Spinal cord (tissue), 10 donors: ENCODE data around the gene SPA17. TPM values are rescaled to one million over a fixed set of nuclear protein-coding genes. Genes with fewer than 3 reads are reported as not detected.

Experiments used
- DNase-seq, 6 donors: peaks; one replicate each; pipeline versions ENCODE4 v3.0.0 to v3.0.0-alpha.2; 2013 to 2015; ENCODE audit warnings: low spot score in 6 of 6, low read depth in 4 of 6
- H3K27ac ChIP-seq: one replicate; pipeline ENCODE4 v1.5.1; 2013; ENCODE audit warnings: low read depth, low read length, control low read depth
- H3K27me3 ChIP-seq: one replicate; pipeline ENCODE4 v1.6.1; 2013; ENCODE audit warnings: low read length; ENCODE audit not compliant: control insufficient read depth, insufficient read depth
- H3K36me3 ChIP-seq: one replicate; pipeline ENCODE4 v1.6.1; 2013; ENCODE audit warnings: low read length; ENCODE audit not compliant: control insufficient read depth, insufficient read depth
- H3K4me1 ChIP-seq: one replicate; pipeline ENCODE4 v1.6.1; 2013; ENCODE audit warnings: low read length; ENCODE audit not compliant: control insufficient read depth, insufficient read depth
- H3K4me3 ChIP-seq: one replicate; pipeline ENCODE4 v1.5.1; 2013; ENCODE audit warnings: low read depth, low read length, control low read depth
- H3K9me3 ChIP-seq: one replicate; pipeline ENCODE4 v1.6.1; 2013; ENCODE audit warnings: low read length; ENCODE audit not compliant: control insufficient read depth, insufficient read depth
- WGBS: methylation state at CpG from one replicate; pipeline ENCODE4 v1.1.5; 2013; ENCODE audit warnings: missing lambda C conversion rate; ENCODE audit not compliant: insufficient coverage; 5-methylcytosine and 5-hydroxymethylcytosine counted together
- polyA plus RNA-seq, 2 donors: library from polyadenylated mRNA; unstranded; fragments of 120-200 nt; gene quantifications; one replicate each; pipeline ENCODE4 v1.2.1, GENCODE V29; 2013; ENCODE audit not compliant: insufficient read length in 2 of 2
- total RNA-seq, 2 donors: library from RNA; depleted of rRNA in 1 of 2; stranded (reverse); fragments of 120-200 nt in 1 of 2; fragments of >200 nt in 1 of 2; gene quantifications; one replicate each; pipeline versions ENCODE4 v1.2.3 to v1.2.4, GENCODE V29; 2013 to 2014
- donor health status: healthy.

The SPA17 gene
- total and polyA plus RNA-seq, 4 donors, result 7.7 to 29.6 (median 20.2) TPM

- Histone ChIP-seq H3K4me3 (no peak overlapping the region), H3K36me3 (no peaks in the 10 kb centered on the region), H3K27me3 (peaks cover 39% of the 10 kb centered on the region), H3K9me3 (no peaks in the 10 kb centered on the region), H3K4me1 (peaks cover 17% of the 10 kb centered on the region), H3K27ac (no peak overlapping the region)
- no peak for DNase-seq
- 74% methylated on average over 5 of the region's 7 CpGs for WGBS
These were observed 43.7 kb downstream of the SPA17 start for GRCh38 chr11:124717421-124717785.

- DNase-seq, result peak in 2 of 6 donors; percentile 66 to 76
- Histone ChIP-seq H3K27ac (no peak overlapping the region), H3K4me3 (peak overlapping the region; percentile 28), H3K4me1 (peaks cover 17% of the 10 kb centered on the region), H3K36me3 (no peaks in the 10 kb centered on the region), H3K9me3 (no peaks in the 10 kb centered on the region), H3K27me3 (peaks cover 42% of the 10 kb centered on the region)
- under 1% methylated on average over 39 of the region's 45 CpGs for WGBS
These were observed 44.3 kb downstream of the SPA17 start for GRCh38 chr11:124717786-124718651.

- no peaks in the 10 kb centered on the region for H3K9me3 ChIP-seq
- no peaks in the 10 kb centered on the region for H3K36me3 ChIP-seq
- no peak overlapping the region for H3K27ac ChIP-seq
- no peak for DNase-seq
- H3K27me3 ChIP-seq, result peaks cover 44% of the 10 kb centered on the region
- peaks cover 17% of the 10 kb centered on the region for H3K4me1 ChIP-seq
- no peak overlapping the region for H3K4me3 ChIP-seq
- WGBS, result 17% methylated on average over 8 of the region's 14 CpGs
These were observed 45.1 kb downstream of the SPA17 start for GRCh38 chr11:124718801-124719200.

DNA sequence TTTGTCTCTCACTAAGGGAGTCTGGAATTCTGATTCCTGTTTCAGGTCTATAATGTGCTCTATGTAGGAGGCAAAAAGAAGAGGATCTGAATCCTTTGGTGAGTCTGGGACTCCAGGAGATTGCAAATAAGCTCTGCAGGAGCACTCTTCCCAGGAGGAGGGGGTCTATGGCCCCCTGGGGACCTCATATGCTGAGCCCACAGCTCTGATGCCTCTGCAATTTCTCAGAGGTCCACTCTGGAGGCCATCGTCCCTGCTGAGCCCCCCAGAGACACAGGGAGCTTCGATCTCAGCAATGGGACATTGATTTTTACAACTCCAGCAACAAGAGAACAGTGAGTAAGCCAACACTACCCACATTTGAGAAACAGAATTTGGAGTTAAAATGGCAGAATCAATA is 45.8 kb downstream of the SPA17 start:
- H3K4me3 ChIP-seq, result no peak overlapping the region
- H3K27ac ChIP-seq, result no peak overlapping the region
- DNase-seq, result peak in 1 of 6 donors; percentile 13
- H3K4me1 ChIP-seq, result peaks cover 17% of the 10 kb centered on the region
- H3K27me3 ChIP-seq, result peaks cover 46% of the 10 kb centered on the region
- H3K9me3 ChIP-seq, result no peaks in the 10 kb centered on the region
- no peaks in the 10 kb centered on the region for H3K36me3 ChIP-seq
- 13% methylated on average over 1 of the region's 2 CpGs for WGBS

DNA sequence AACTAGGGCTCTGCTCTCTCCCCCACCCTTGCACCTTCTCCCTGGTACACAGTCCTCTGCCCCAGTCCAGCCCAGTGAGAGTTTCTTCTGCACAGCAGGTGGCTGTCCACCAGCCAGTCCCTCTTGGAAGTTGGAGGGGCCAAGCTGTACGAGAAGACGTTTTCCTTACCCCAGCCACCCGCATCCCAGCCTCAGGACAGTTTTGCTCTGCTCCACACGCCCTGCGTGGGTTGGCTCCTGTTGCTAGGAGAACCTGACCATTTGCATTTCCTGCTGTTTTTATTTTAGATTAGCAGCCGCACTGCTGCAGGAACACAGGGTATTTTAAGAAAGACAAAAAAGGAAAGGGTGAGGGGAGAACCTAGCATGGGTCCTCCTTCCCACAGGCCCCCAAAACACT is 48.5 kb downstream of the SPA17 start:
- Histone ChIP-seq H3K27me3 (peaks cover 54% of the 10 kb centered on the region), H3K9me3 (no peaks in the 10 kb centered on the region), H3K4me3 (no peak overlapping the region), H3K4me1 (peaks cover 25% of the 10 kb centered on the region), H3K36me3 (no peaks in the 10 kb centered on the region), H3K27ac (no peak overlapping the region)
- 72% methylated on average over 2 of the region's 6 CpGs for WGBS
- DNase-seq, result no peak

GRCh38 chr11:124724979-124725718 is 51.4 kb downstream of the SPA17 start:
- Histone ChIP-seq H3K4me3 (no peak overlapping the region), H3K4me1 (peaks cover 8% of the 10 kb centered on the region), H3K9me3 (no peaks in the 10 kb centered on the region), H3K36me3 (no peaks in the 10 kb centered on the region), H3K27me3 (peaks cover 30% of the 10 kb centered on the region), H3K27ac (no peak overlapping the region)
- WGBS, result 25% methylated on average over 2 of the region's 14 CpGs
- peak in 2 of 6 donors; percentile 17 to 34 for DNase-seq

GRCh38 chr11:124725719-124726105 is 52.0 kb downstream of the SPA17 start:
- 64% methylated on average over 5 of the region's 6 CpGs for WGBS
- H3K36me3 ChIP-seq, result no peaks in the 10 kb centered on the region
- peaks cover 8% of the 10 kb centered on the region for H3K4me1 ChIP-seq
- peaks cover 26% of the 10 kb centered on the region for H3K27me3 ChIP-seq
- DNase-seq, result no peak
- no peak overlapping the region for H3K27ac ChIP-seq
- H3K4me3 ChIP-seq, result no peak overlapping the region
- H3K9me3 ChIP-seq, result no peaks in the 10 kb centered on the region

- Histone ChIP-seq H3K36me3 (no peaks in the 10 kb centered on the region), H3K9me3 (no peaks in the 10 kb centered on the region), H3K27me3 (peaks cover 17% of the 10 kb centered on the region), H3K27ac (no peak overlapping the region), H3K4me3 (no peak overlapping the region), H3K4me1 (peaks cover 8% of the 10 kb centered on the region)
- DNase-seq, result peak in 2 of 6 donors; percentile 12 to 56
- WGBS, result 55% methylated on average over 3 of the region's 4 CpGs
These were observed 53.8 kb downstream of the SPA17 start for GRCh38 chr11:124727474-124727873.

DNA sequence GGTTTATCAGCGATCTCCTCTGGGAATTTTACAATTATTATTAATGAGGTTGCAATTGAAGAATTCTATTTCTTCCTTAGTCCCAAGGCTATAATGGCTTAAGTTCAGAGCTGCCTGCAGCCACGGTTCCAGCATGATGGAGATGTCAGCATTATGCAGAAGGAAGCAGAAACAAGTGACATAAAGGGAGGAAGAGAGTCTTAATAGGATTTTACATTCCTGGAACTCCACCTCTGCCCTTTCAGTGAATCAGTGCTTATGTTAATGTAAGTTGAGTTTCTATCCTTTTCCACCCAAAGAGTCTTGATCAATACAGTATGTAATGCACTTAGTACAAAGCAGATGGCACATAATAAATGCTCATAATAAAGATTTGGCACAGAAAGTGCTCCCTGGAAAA is 54.4 kb downstream of the SPA17 start:
- no CpG with 5 or more reads among the region's 2 CpGs for WGBS

More for the DNA sequence above, 54.4 kb downstream of the SPA17 start:
- peak in 1 of 6 donors; percentile 16 for DNase-seq
- no peak overlapping the region for H3K4me3 ChIP-seq
- H3K27ac ChIP-seq, result no peak overlapping the region
- H3K27me3 ChIP-seq, result peaks cover 13% of the 10 kb centered on the region
- no peaks in the 10 kb centered on the region for H3K9me3 ChIP-seq
- peaks cover 8% of the 10 kb centered on the region for H3K4me1 ChIP-seq
- H3K36me3 ChIP-seq, result no peaks in the 10 kb centered on the region
